Measurements from ENCODE around the gene PDIA5. TPM values are rescaled to one million over a fixed set of nuclear protein-coding genes. Genes with fewer than 3 reads are reported as not detected.
A peak's percentile ranks its signal among the peaks of the same experiment; 100 is the strongest.

Gene PDIA5
- total RNA-seq, 1 experiment from 2014 or later = 28.6 TPM

- intact Hi-C loops (cut with micrococcal nuclease; ENCODE audit: unreplicated experiment) = loop anchor here (5.0 kb wide), 1 partner anchor 1488 kb away; the partner anchor contains the start of gene POLQ
- DNase-seq (ENCODE audit: low spot score) = no peak
- no peak overlapping the region for H3K27ac ChIP-seq (ENCODE audit: low read depth, low read length, poor library complexity, severe bottlenecking)
- CTCF ChIA-PET = no interaction called here
- H3K4me3 ChIP-seq (ENCODE audit: low read depth, low read length, poor library complexity, severe bottlenecking) = no peak overlapping the region
- no peak for TF ChIP-seq EZH2 (IDR thresholded peaks at IDR 0.05; ENCODE audit: borderline replicate concordance, low read depth, low read length, poor library complexity, severe bottlenecking)
- TF ChIP-seq, protein P1, sequence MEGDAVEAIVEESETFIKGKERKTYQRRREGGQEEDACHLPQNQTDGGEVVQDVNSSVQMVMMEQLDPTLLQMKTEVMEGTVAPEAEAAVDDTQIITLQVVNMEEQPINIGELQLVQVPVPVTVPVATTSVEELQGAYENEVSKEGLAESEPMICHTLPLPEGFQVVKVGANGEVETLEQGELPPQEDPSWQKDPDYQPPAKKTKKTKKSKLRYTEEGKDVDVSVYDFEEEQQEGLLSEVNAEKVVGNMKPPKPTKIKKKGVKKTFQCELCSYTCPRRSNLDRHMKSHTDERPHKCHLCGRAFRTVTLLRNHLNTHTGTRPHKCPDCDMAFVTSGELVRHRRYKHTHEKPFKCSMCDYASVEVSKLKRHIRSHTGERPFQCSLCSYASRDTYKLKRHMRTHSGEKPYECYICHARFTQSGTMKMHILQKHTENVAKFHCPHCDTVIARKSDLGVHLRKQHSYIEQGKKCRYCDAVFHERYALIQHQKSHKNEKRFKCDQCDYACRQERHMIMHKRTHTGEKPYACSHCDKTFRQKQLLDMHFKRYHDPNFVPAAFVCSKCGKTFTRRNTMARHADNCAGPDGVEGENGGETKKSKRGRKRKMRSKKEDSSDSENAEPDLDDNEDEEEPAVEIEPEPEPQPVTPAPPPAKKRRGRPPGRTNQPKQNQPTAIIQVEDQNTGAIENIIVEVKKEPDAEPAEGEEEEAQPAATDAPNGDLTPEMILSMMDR (conservative IDR thresholded peaks at IDR 0.05; ENCODE audit: low read depth, low read length) = no peak
- POLR2A ChIA-PET (ENCODE audit: low non-redundant PET) = no interaction called here
- no peaks in the 10 kb centered on the region for H3K4me1 ChIP-seq (ENCODE audit: insufficient read depth, low read length, poor library complexity, severe bottlenecking)
- no TSS peak for BruUV-seq (replicated peaks)
- peaks cover 29% of the 10 kb centered on the region for H3K27me3 ChIP-seq (replicated peaks; ENCODE audit: insufficient read depth, low read depth, low read length, poor library complexity)
- no peaks in the 10 kb centered on the region for H3K36me3 ChIP-seq (ENCODE audit: insufficient read depth, low read length, poor library complexity, severe bottlenecking)
- no peaks in the 10 kb centered on the region for H3K9me3 ChIP-seq (ENCODE audit: low read depth, low read length, poor library complexity, severe bottlenecking)
Measured at GRCh38 chr3:123034996-123035395, 31.8 kb upstream of the PDIA5 start.

DNA sequence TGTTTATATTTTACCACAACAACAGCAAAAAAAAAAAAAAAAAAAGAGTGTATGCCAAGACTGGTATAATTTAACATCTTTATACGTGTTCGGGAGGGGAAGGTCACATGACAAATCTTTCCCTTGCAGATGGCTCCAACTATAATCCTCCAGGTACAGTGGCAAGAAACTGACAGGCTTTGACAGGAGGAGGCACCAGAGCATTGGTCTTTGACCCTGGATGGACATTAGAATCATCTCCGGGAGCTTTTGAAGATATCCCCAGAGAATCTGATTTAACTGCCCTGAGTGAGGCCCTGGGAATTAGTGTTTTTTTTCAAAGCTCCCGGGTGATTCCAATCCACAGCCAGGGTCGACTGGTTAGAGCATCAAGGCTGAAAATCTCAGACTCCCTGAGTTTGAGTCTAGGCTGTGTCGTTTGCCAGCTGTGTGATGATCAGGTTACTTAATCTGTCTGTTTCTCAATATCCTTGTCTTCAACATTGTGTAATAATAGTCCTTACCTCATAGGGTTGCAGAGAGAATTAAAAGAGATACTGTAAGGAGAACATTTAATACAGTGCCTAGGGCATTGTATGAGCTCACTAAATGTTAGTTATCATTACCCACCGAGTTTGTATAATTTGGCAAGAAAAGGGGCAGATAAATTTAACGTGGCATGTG, 30.3 kb upstream of the PDIA5 start:
- intact Hi-C loops (cut with micrococcal nuclease; ENCODE audit: unreplicated experiment) = no loop called here
- H3K27me3 ChIP-seq (replicated peaks; ENCODE audit: insufficient read depth, low read depth, low read length, poor library complexity) = peaks cover 17% of the 10 kb centered on the region
- CTCF ChIA-PET = no interaction called here
- no peaks in the 10 kb centered on the region for H3K4me1 ChIP-seq (ENCODE audit: insufficient read depth, low read length, poor library complexity, severe bottlenecking)
- H3K9me3 ChIP-seq (ENCODE audit: low read depth, low read length, poor library complexity, severe bottlenecking) = no peaks in the 10 kb centered on the region
- BruUV-seq (replicated peaks) = no TSS peak
- H3K4me3 ChIP-seq (ENCODE audit: low read depth, low read length, poor library complexity, severe bottlenecking) = no peak overlapping the region
- no peaks in the 10 kb centered on the region for H3K36me3 ChIP-seq (ENCODE audit: insufficient read depth, low read length, poor library complexity, severe bottlenecking)
- no peak for TF ChIP-seq EZH2 (IDR thresholded peaks at IDR 0.05; ENCODE audit: borderline replicate concordance, low read depth, low read length, poor library complexity, severe bottlenecking)
- TF ChIP-seq, protein P1 (conservative IDR thresholded peaks at IDR 0.05; ENCODE audit: low read depth, low read length) = no peak
- peak; percentile 35 for DNase-seq (ENCODE audit: low spot score)
- POLR2A ChIA-PET (ENCODE audit: low non-redundant PET) = no interaction called here
- no peak overlapping the region for H3K27ac ChIP-seq (ENCODE audit: low read depth, low read length, poor library complexity, severe bottlenecking)

GRCh38 chr3:123037015-123037375, 29.8 kb upstream of the PDIA5 start:
- no TSS peak for BruUV-seq (replicated peaks)
- ChIA-PET CTCF (no interaction called here), POLR2A (ENCODE audit: low non-redundant PET) (no interaction called here)
- Histone ChIP-seq H3K27me3 (replicated peaks; ENCODE audit: insufficient read depth, low read depth, low read length, poor library complexity) (peaks cover 17% of the 10 kb centered on the region), H3K27ac (ENCODE audit: low read depth, low read length, poor library complexity, severe bottlenecking) (no peak overlapping the region), H3K9me3 (ENCODE audit: low read depth, low read length, poor library complexity, severe bottlenecking) (no peaks in the 10 kb centered on the region), H3K4me1 (ENCODE audit: insufficient read depth, low read length, poor library complexity, severe bottlenecking) (no peaks in the 10 kb centered on the region), H3K36me3 (ENCODE audit: insufficient read depth, low read length, poor library complexity, severe bottlenecking) (no peaks in the 10 kb centered on the region), H3K4me3 (ENCODE audit: low read depth, low read length, poor library complexity, severe bottlenecking) (no peak overlapping the region)
- TF ChIP-seq, protein P1 (conservative IDR thresholded peaks at IDR 0.05; ENCODE audit: low read depth, low read length) = no peak
- no peak for TF ChIP-seq EZH2 (IDR thresholded peaks at IDR 0.05; ENCODE audit: borderline replicate concordance, low read depth, low read length, poor library complexity, severe bottlenecking)
- intact Hi-C loops (cut with micrococcal nuclease; ENCODE audit: unreplicated experiment) = no loop called here
- no peak for DNase-seq (ENCODE audit: low spot score)

Measured in A673 (cell line).